Fibroblast of lung (primary cell): Measurements from ENCODE around the gene RIMKLA.

Experiments
- EZH2 ChIP-seq: IDR thresholded peaks from 2 replicates; pipeline ENCODE4 v1.5.1; 2012; ENCODE audit warnings: low read length, control low read depth, mild to moderate bottlenecking; ENCODE audit errors: missing control alignments
- TF ChIP-seq, protein P1 (sequence below), 2 donors: IDR thresholded peaks in 1 of 2; conservative IDR thresholded peaks in 1 of 2; 1 replicate in 1 of 2; 2 replicates in 1 of 2; pipeline ENCODE4 v1.5.1; 2011 to 2012; ENCODE audit warnings: low read length in 2 of 2, control low read depth in 1 of 2, inconsistent platforms in 1 of 2, low read depth in 1 of 2, mild to moderate bottlenecking in 1 of 2

DNA sequence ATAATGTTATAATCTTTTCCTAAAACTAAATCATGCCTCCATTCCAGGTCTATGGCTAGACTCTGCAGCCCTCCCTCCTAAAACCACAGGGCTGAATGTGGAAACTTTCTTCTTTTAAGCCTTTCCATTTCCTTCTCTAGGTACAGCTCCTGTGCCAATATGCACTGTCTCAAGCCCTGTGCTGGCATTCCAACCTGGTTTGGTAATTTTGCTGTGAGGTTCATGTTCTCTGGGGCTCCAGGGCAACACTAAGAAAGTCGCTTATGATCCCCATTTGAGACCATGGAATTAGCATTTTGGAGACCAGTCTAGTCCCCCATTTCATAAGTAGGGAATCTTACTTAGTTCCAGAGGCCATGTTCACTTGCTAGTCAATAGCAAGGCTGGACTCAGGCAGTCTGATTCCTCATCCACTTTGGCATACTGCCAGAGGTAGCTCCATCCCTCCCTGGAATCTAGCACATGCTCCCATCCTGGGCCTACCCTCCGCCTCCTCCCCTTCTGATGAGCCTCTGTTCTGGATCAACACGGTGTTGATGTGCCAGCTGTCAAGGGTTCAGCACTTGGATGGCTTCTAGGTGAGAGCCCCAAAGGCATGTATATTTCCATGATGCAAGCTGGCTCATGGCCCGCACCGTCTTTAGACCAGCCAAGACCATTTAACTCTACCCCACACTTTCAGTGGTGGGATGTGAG is 38.7 kb downstream of the RIMKLA start:
- TF ChIP-seq, protein P1, sequence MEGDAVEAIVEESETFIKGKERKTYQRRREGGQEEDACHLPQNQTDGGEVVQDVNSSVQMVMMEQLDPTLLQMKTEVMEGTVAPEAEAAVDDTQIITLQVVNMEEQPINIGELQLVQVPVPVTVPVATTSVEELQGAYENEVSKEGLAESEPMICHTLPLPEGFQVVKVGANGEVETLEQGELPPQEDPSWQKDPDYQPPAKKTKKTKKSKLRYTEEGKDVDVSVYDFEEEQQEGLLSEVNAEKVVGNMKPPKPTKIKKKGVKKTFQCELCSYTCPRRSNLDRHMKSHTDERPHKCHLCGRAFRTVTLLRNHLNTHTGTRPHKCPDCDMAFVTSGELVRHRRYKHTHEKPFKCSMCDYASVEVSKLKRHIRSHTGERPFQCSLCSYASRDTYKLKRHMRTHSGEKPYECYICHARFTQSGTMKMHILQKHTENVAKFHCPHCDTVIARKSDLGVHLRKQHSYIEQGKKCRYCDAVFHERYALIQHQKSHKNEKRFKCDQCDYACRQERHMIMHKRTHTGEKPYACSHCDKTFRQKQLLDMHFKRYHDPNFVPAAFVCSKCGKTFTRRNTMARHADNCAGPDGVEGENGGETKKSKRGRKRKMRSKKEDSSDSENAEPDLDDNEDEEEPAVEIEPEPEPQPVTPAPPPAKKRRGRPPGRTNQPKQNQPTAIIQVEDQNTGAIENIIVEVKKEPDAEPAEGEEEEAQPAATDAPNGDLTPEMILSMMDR (conservative IDR thresholded peaks at IDR 0.05 in 1 of 2, IDR thresholded peaks at IDR 0.05 in 1 of 2; ENCODE audit: low read depth in 1 of 2, low read length in 2 of 2), result no peak
- TF ChIP-seq EZH2, result no peak
